Endothelial cell (in vitro differentiated cells): Measurements from ENCODE around the gene SFMBT2. TPM values are rescaled to one million over a fixed set of nuclear protein-coding genes. Genes with fewer than 3 reads are reported as not detected.

Source experiments
- DNase-seq: peaks from one replicate; pipeline ENCODE4 v3.0.0; 2021; ENCODE audit warnings: low spot score
- H3K27ac Mint-ChIP-seq: one replicate; pipeline ENCODE4 v1.8.0; 2021; ENCODE audit warnings: mixed read lengths, inconsistent platforms; ENCODE audit not compliant: unreplicated experiment
- H3K27me3 Mint-ChIP-seq: one replicate; pipeline ENCODE4 v1.8.0; 2021; ENCODE audit warnings: mild to moderate bottlenecking, moderate library complexity, mixed read lengths, inconsistent platforms; ENCODE audit not compliant: unreplicated experiment
- H3K36me3 Mint-ChIP-seq: one replicate; pipeline ENCODE4 v1.8.0; 2021; ENCODE audit warnings: mild to moderate bottlenecking, low read depth, mixed read lengths, inconsistent platforms; ENCODE audit not compliant: unreplicated experiment
- H3K4me1 Mint-ChIP-seq: one replicate; pipeline ENCODE4 v1.8.0; 2021; ENCODE audit warnings: mild to moderate bottlenecking, mixed read lengths, inconsistent platforms; ENCODE audit not compliant: unreplicated experiment
- H3K4me3 Mint-ChIP-seq: one replicate; pipeline ENCODE4 v1.8.0; 2021; ENCODE audit warnings: mild to moderate bottlenecking, mixed read lengths, inconsistent platforms; ENCODE audit not compliant: unreplicated experiment
- H3K9me3 Mint-ChIP-seq: one replicate; pipeline ENCODE4 v1.8.0; 2021; ENCODE audit warnings: mixed read lengths, inconsistent platforms; ENCODE audit not compliant: unreplicated experiment
- total RNA-seq: library from RNA; stranded (reverse); fragmentation: NEBNext Ultra II Directional; extraction: Animal tissue kit (Norgen Biotek cat#: 25700); gene quantifications from one replicate; pipeline ENCODE4 v1.2.1, GENCODE V29; 2021; ENCODE audit not compliant: unreplicated experiment
- TF ChIP-seq, protein P1 (sequence below): fragments of 200-600 bp; sonication (generic); IDR thresholded peaks from one replicate; pipeline ENCODE4 v1.5.0; 2021; ENCODE audit warnings: antibody characterized with exemption; ENCODE audit not compliant: unreplicated experiment

The SFMBT2 gene
- total RNA-seq, 1 donor from 2014 or later = 16.0 TPM

DNA sequence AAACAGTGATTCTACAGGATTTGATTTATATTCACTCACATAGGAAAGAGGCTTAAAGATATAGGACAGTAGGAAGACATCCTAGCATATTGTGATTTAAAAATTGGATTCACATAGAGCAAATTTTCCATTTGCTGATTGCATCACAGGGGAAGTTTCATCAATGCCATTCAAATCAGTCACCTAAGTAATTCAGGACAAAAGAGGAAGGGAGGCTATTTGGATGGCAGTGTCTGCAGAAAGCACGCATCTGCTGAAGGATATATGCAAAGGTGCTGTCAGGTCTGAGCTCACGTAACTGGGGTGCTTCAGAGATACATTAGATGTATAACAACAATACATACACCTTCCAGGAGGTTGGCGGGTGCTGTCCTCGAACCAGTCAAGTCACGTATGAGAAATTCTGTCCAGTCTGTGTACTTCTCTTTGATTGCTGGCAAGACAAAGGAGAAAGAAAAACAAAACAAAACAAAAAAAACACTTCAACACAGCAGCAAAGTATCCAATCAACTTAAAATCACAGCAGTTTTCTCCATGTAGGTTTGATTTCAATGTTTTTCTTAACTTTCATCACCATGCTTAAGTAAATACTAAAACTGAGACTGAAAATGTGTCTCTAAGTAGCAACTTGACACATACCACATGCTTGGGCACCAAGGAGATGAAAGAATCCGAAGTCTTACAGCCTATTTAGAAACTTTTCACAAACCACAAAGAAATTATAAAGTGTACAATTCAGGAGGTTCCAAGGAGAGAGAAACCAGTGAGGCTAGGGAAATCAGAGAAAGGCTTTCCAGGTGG, 125.1 kb downstream of the SFMBT2 start:
- no peak overlapping the region for H3K27ac Mint-ChIP-seq
- no peaks in the 10 kb centered on the region for H3K9me3 Mint-ChIP-seq
- no peak for DNase-seq
- peaks cover 2% of the 10 kb centered on the region for H3K27me3 Mint-ChIP-seq
- H3K4me3 Mint-ChIP-seq = no peak overlapping the region
- TF ChIP-seq, protein P1, sequence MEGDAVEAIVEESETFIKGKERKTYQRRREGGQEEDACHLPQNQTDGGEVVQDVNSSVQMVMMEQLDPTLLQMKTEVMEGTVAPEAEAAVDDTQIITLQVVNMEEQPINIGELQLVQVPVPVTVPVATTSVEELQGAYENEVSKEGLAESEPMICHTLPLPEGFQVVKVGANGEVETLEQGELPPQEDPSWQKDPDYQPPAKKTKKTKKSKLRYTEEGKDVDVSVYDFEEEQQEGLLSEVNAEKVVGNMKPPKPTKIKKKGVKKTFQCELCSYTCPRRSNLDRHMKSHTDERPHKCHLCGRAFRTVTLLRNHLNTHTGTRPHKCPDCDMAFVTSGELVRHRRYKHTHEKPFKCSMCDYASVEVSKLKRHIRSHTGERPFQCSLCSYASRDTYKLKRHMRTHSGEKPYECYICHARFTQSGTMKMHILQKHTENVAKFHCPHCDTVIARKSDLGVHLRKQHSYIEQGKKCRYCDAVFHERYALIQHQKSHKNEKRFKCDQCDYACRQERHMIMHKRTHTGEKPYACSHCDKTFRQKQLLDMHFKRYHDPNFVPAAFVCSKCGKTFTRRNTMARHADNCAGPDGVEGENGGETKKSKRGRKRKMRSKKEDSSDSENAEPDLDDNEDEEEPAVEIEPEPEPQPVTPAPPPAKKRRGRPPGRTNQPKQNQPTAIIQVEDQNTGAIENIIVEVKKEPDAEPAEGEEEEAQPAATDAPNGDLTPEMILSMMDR = no peak
- peaks cover 5% of the 10 kb centered on the region for H3K4me1 Mint-ChIP-seq
- H3K36me3 Mint-ChIP-seq = peaks cover 3% of the 10 kb centered on the region

DNA sequence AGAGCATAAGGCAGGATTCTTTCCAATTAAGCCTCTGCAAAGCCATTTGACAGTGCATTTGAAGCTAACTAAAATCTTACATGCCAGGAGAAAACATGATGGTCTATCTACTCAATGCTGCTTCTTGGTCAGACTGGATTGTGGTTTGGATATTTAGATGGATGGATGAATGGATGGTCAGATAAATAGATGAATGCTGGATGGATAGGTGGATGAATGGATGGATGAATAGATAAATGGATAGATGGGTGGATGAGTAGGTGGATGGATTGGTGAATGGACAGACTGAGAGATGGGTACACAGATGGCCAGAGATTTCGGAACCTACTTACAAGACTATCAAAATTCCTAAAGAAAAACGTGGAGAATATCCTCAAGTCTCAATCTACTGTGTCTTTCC, 127.6 kb downstream of the SFMBT2 start:
- TF ChIP-seq, protein P1 = no peak
- peaks cover 3% of the 10 kb centered on the region for H3K27me3 Mint-ChIP-seq
- H3K36me3 Mint-ChIP-seq = peaks cover 3% of the 10 kb centered on the region
- no peak overlapping the region for H3K27ac Mint-ChIP-seq
- H3K4me3 Mint-ChIP-seq = no peak overlapping the region
- DNase-seq = no peak
- peaks cover 26% of the 10 kb centered on the region for H3K4me1 Mint-ChIP-seq
- H3K9me3 Mint-ChIP-seq = no peaks in the 10 kb centered on the region

DNA sequence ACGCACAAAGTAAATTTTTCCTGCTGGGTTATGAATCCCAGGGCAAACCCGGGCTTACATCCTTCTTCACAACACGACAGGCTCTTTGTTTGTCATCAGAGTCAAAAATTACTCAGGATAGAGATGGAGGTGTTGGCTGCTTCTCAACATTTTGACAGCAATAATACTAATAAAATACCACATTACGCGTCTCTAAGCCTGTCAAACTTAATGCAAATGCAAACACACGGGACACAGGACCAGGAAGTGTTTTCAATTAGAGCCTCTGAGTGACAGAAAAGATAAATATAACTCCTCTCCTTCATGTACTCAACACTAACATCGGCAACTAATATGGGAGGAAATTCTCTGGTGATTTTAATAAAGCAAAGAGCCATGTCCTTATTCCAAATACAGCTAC, 128.4 kb downstream of the SFMBT2 start:
- Mint-ChIP-seq H3K36me3 (peaks cover 3% of the 10 kb centered on the region), H3K9me3 (no peaks in the 10 kb centered on the region), H3K4me1 (peaks cover 34% of the 10 kb centered on the region), H3K27ac (no peak overlapping the region), H3K4me3 (no peak overlapping the region), H3K27me3 (peaks cover 3% of the 10 kb centered on the region)
- TF ChIP-seq, protein P1 = no peak
- no peak for DNase-seq

DNA sequence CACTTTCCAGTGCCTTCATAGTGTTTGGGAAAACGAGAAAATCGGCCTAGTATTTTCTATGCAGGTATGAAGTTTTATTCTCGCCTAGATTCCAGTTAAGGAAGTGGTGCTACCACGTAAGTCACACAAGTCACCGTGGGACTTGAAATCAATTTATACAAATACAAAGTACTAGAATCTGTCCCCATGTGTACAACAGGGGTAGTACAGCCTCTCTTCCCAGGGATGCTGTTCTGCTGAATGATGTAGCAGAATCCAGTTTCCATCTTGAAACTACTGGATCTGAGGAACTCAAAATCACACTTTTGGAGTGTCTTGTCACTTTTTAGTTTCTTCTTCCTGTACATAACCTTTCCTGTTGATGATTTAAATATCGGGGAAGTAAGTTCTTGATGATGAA, 129.4 kb downstream of the SFMBT2 start:
- Mint-ChIP-seq H3K27ac (no peak overlapping the region), H3K9me3 (no peaks in the 10 kb centered on the region), H3K27me3 (peaks cover 3% of the 10 kb centered on the region), H3K4me1 (peaks cover 40% of the 10 kb centered on the region), H3K36me3 (peaks cover 3% of the 10 kb centered on the region), H3K4me3 (no peak overlapping the region)
- no peak for DNase-seq
- TF ChIP-seq, protein P1 = no peak

DNA sequence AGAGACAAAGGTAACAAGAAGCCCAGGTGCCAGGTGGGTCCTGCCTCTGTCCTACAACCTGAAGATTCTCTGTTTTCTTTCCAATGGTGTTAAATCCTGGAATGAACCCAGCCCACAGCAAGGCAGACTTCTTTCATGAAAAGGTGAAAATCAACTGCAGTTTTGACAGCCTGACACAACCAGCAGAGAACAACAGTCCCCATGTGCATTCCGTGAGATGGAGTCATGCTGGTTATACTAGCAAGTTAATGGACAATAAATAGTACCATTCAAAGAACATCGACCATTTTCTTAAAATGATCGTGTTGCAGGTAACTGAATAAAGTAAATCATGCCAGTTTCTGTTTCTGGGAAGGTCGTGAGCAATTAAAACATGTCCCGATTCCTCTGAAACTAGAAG, 131.5 kb downstream of the SFMBT2 start:
- H3K4me1 Mint-ChIP-seq = peaks cover 51% of the 10 kb centered on the region
- peaks cover 3% of the 10 kb centered on the region for H3K36me3 Mint-ChIP-seq
- peaks cover 2% of the 10 kb centered on the region for H3K27me3 Mint-ChIP-seq

More for the DNA sequence above, 131.5 kb downstream of the SFMBT2 start:
- Mint-ChIP-seq H3K27ac (no peak overlapping the region), H3K4me3 (no peak overlapping the region), H3K9me3 (no peaks in the 10 kb centered on the region)
- DNase-seq = no peak
- TF ChIP-seq, protein P1 = no peak
